A549 treated with Mapracorat at 1 μM for 4 hours (cell line): Measurements from ENCODE around the gene SIGLEC12. TPM values are rescaled to one million over a fixed set of nuclear protein-coding genes. Genes with fewer than 3 reads are reported as not detected.

ENCODE experiments used
- total RNA-seq: library from RNA; stranded (reverse); fragments of 200-300 nt; extraction: Qiagen RNA extraction; gene quantifications from 5 replicates; pipeline ENCODE4 v1.2.3, GENCODE V29; 2022

Gene SIGLEC12
- not detected in 5 replicates for total RNA-seq

DNA sequence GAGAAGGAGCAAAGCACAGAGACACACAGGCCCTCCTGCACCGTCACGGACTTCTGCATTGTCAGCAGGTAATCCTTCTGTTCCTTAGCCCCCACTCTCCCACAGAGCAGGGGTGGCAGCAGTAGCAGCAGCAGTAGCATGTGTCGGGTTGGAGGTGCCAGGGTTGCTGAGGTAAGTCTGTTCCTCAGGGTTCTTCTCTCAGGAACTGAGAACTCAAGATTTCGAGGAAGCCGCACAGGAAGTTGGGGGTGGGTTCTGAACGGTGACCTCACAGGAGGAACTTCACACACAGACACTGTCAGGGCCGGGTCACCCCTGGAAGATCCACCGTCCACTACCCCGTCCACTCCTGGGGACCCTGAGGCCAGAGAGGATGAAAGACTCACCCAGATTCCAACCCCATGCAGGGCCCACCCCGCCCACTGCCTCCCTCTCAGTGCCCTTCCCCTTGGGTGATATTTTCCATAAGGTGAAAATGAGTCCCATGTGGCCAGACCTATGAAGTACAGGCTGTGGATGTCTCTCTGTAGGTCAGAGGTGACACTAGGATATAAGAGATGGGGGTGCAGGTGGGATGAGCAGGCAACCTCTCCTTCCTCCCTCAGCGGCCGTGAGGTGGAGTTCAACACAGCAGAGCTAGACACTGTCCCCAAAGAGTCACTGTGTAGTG lies at the start of gene SIGLEC12:
Gene SIGLEC12, minus strand, starts transcription at position 207 of the 670 bp plus-strand sequence. Its CDS starts 67 bp downstream, at position 140.

DNA sequence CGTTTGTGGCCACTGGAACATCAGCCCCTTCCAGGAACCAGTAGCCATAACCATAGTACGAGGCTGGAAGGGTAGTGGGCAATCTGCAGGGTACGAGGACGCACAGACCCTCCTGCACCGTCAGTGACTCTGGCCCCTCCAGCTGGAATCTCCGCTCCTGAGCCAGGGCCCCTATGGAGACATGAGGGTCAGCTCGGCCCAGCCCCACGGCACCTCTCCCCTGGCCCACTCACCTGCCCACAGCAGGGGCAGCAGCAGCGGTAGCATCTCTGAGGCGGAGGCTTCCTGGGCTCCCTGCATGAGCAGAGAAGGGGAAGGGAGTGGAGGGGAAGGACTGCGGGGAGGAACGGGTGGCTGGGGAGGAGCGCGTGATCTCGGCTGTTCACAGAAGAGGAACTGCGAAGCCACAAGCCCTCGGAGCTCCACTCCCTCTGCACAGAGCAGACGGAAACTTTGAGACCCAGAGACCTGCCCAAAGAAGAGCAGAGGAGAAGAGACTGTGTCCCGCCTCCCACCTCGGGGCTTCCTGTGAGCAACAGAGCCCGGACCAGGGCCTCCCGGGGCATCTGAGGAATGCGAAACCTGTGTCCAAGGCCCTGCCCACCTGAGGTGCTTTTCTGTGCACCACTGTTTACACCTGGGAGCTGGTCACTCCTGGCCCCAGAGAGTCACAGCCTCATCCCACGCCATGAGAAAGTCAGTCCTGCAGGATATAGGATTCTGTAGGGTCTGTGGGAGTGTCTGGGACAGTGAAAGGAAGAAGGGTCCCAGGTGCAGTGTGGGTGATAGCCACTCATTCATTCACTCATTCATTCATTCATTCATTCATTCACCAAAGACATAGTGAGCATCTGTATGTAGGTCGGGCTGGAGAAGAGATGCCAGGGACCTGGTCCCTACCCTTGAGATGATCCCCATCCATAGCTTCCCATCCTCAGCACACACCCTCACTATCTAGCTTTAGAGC lies 30.0 kb upstream of the SIGLEC12 start, which contains the start of gene SIGLEC6:
Gene SIGLEC6, minus strand, starts transcription at position 322 of the 967 bp plus-strand sequence. Its CDS starts 22 bp downstream, at position 300.

DNA sequence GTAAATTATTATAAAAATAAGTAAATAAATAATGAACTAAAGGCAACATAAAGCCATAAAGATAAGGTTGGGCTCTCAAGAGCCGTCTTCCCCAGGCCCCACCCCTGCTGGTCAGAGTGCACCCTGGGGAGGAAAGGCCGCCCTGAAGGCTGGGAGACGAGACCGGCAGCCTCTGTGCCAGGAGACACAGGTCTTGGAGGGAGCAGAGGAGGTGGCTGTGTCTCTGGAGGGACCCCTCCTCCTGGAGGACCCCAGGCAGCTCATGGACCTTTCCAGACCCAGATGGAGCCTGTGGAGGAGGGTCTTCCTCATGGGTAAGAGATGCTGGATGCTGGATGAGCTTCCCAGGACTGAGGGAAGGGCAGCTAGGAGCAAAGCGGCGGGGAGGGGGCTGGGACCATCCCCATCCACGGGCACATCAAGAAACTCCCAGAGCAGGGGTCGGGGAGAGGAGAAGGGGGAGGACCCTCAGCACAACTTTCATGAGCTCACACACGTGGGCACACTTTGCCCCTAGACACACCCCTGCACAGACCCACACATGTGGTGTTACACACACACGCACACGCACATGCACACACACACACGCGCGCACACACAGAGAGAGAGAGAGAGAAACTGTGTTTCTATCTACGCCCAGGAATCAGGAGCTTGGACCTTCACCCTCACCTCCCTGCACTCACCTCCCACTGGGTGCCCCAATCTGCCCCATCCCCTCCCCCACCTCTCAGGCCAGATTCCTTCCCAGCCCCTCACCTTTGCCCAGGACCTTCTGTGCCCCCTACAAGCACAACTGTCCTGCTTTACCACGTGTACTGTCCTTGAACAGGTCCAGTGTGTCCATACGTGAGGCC lies 23.0 kb downstream of the SIGLEC12 start, which contains the start of gene CEACAM18:
Gene CEACAM18, plus strand, starts transcription at position 159 of the 854 bp plus-strand sequence.

DNA sequence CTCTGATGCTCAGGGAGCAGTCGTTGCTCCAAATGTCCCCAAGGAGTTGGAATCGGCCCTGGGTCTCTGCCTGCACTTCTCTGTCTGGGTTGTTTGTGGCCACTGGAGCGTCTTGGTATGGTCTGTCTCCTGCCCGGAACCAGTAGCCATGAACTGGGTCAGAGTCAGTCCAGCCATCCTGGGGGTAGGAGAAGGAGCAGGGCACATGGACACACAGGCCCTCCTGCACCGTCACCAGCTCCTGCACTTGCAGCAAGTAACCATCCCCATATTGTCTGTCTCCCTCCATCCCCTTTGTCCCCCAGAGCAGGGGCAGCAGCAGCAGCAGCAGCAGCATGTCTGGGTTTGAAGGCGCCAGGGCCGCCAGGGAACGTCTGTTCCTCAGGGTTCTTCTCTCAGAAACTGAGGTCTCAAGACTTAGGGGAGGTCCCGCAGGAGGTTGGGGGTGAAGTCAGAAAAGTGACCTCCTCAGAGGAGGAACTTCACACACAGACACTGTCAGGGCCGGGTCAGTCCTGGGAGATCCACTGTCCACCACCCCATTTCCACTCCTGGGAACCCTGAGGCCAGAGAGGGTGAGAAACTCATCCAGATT lies 43.5 kb downstream of the SIGLEC12 start, which contains the start of gene SIGLEC8:
Gene SIGLEC8, minus strand, starts transcription at position 404 of the 595 bp plus-strand sequence. Its CDS starts 67 bp downstream, at position 337.

Other genes with a start within 250 kb of the SIGLEC12 start
- 0.06 to 0.09 TPM (median 0.08 TPM) in 4 of 5 replicates, not detected in the other for gene IGLON5, start 190.2 kb downstream of the SIGLEC12 start, total RNA-seq
- gene VSIG10L, start 159.7 kb downstream of the SIGLEC12 start, total RNA-seq, result 9.6 to 14.1 TPM (median 13.8 TPM) in 5 replicates
- gene ETFB, start 135.4 kb downstream of the SIGLEC12 start, total RNA-seq, result 227 to 265 TPM (median 239 TPM) in 5 replicates
- gene CLDND2, start 132.8 kb downstream of the SIGLEC12 start, total RNA-seq, result 4.6 to 14.2 TPM (median 13.0 TPM) in 5 replicates
- not detected in 5 replicates for gene NKG7, start 129.1 kb downstream of the SIGLEC12 start, total RNA-seq
- gene LIM2, start 113.8 kb downstream of the SIGLEC12 start, total RNA-seq, result not detected in 5 replicates
- gene C19orf84, start 111.2 kb downstream of the SIGLEC12 start, total RNA-seq, result not detected in 5 replicates
- gene SIGLEC10, start 84.2 kb downstream of the SIGLEC12 start, total RNA-seq, result not detected in 5 replicates
- gene SIGLEC8, start 43.3 kb downstream of the SIGLEC12 start, total RNA-seq, result not detected in 5 replicates
- gene CEACAM18, start 23.3 kb downstream of the SIGLEC12 start, total RNA-seq, result not detected in 5 replicates
- not detected in 5 replicates for gene SIGLEC6, start 29.9 kb upstream of the SIGLEC12 start, total RNA-seq
- 3.2 to 5.1 TPM (median 4.1 TPM) in 5 replicates for gene ZNF175, start 69.5 kb upstream of the SIGLEC12 start, total RNA-seq
- not detected in 5 replicates for gene SIGLEC5, start 128.6 kb upstream of the SIGLEC12 start, total RNA-seq
- 0.08 to 0.20 TPM in 2 of 5 replicates, not detected in the others for gene SIGLEC14, start 145.0 kb upstream of the SIGLEC12 start, total RNA-seq
- gene SPACA6, start 191.5 kb upstream of the SIGLEC12 start, total RNA-seq, result 10.2 to 20.1 TPM (median 13.4 TPM) in 5 replicates
- gene HAS1, start 222.2 kb upstream of the SIGLEC12 start, total RNA-seq, result not detected in 5 replicates